Kasumi-1 (cell line): Measurements from ENCODE around the gene ITPRIPL1.

Experiments
- DNase-seq, 2 experiments: peaks; one replicate each; lab custom pipeline; 2025; lab: John Stamatoyannopoulos, UW

The ITPRIPL1 gene

GRCh38 chr2:96320728-96321622 is 4.1 kb upstream of the ITPRIPL1 start:
- DNase-seq, result peak; percentile 23 to 69

DNA sequence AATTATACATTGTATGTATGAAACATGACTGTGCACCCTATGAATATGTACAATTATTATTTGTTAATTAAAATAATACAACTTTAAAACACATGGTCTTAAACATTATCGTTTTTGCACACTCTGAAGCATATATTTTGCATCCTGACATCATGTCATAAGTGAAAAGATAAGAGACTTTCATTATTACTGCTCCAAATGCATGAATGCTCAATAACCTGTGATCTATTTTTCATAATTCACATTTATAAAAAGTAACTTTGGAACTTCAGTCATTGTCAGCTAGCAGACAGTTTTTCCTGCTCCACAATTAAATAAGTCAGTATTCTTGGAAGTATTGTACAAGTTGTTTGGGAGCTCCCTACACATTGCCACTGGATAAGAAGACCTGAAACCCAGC is 1.3 kb upstream of the ITPRIPL1 start:
- no peak for DNase-seq

DNA sequence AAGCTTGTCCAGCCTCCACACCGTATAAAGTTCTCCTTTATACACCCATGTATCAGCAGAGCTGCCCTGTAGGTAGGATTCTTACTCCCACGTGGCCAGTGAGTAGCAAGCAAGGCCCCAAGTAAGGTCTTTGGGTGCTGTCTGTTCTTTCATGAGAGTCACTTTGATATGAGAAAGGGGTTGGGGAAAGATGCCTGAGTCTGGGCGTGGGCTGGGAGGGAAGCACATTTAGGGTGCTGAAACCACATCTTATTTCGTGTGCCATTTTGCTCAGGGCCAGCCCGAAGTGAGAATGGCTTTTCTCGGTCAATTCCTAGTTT is 436 bp upstream of the ITPRIPL1 start:
- DNase-seq, result peak in 1 of 2 experiments; percentile 21

DNA sequence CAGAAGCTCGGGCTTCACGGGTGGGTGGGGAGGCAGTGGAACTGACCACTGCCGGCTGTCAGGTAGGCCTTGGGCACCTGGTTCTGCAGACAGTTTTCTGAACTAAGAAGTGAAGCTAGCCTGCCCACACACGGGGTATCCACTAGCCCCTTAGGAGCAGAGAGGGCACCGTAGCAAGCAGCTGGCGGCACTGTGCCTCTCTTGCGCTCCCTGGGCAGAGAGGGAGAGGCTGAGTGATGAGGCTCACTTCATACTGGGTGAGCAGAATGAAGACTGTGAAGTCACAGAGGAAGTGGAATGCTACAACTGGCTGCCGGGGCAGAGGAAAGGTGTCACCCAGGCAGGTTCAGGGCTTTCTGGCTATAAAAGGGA is 753 bp downstream of the ITPRIPL1 start:
- peak; percentile 22 to 30 for DNase-seq

DNA sequence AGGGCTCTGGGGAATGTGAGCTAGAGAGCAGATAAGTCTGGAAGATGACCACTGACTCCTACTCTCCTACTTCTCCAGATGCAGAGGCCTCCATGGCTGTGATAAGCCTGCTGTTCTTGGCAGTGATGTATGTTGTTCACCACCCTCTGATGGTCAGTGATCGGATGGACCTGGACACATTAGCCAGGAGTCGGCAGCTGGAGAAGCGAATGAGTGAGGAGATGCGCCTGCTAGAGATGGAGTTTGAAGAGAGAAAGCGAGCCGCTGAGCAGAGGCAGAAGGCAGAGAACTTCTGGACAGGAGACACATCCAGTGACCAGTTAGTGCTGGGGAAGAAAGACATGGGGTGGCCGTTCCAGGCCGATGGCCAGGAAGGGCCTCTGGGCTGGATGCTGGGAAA is 1.4 kb downstream of the ITPRIPL1 start:
- DNase-seq, result no peak

DNA sequence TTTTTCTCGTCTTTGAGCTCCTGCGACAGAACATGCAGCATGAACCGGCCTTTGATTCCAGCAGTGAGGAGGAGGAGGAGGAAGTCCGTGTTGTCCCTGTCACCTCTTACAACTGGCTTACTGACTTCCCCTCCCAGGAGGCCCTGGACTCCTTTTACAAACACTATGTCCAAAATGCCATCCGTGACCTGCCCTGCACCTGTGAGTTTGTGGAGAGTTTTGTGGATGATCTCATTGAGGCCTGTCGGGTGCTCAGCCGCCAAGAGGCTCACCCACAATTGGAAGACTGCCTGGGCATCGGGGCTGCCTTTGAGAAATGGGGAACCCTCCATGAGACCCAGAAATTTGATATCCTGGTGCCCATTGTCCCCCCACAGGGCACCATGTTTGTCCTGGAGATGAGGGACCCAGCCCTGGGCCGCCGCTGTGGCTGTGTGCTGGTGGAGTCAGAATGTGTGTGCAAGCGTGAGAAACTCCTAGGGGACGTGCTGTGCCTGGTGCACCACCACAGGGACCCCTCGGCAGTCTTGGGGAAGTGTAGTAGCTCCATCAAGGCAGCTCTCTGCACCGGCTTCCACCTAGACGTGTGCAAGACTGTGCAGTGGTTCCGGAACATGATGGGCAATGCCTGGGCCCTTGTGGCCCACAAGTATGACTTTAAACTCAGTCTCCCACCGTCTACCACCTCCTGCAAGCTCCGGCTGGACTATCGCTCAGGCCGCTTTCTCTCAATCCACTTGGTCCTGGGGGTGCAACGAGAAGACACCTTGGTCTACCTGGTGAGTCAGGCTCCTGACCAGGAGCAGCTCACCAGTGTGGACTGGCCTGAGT is 2.1 kb downstream of the ITPRIPL1 start:
- no peak for DNase-seq

DNA sequence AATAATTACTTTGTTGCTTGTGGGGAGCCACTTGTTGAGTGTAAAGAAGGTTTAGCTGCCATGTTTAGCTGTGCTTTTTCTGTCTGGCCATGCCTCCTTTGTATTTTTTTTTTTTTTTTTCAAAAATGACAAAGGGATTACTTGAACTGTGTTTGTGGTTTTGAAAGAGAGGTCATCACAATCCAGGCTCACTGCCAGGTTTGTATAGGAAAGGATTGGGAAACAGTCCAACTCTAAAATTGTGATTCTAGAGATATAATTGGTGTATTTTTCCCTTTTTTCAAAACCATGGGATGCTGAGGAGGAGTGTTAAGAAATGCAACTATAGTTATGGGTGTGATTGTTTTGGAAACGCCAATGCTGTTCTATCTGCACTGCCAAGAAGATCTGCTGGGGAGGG is 4.3 kb downstream of the ITPRIPL1 start:
- DNase-seq, result no peak

DNA sequence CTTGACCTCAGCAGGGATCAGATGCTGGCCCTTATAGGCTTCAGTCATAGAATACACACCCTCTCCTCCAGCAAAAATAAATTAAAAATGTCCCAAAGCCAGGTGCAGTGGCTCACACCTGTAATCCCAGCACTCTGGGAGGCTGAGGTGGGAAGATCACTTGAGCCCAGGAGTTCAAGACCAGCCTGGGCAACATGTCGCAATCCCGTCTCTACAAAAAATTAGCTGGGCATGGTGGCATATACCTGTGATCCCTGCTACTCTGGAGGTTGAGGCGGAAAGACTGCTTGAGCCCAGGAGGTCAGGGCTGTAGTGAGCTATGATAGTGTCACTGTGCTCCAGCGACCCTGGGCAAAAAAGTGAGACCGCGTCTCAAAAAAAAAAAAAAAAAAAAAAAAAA is 4.8 kb downstream of the ITPRIPL1 start:
- no peak for DNase-seq

GRCh38 chr2:96330407-96330806 is 5.3 kb downstream of the ITPRIPL1 start:
- no peak for DNase-seq

GRCh38 chr2:96333708-96334107 is 8.6 kb downstream of the ITPRIPL1 start:
- no peak for DNase-seq

- DNase-seq, result peak; percentile 18 to 38
These were observed 11.1 kb downstream of the ITPRIPL1 start for GRCh38 chr2:96336104-96336775.

DNA sequence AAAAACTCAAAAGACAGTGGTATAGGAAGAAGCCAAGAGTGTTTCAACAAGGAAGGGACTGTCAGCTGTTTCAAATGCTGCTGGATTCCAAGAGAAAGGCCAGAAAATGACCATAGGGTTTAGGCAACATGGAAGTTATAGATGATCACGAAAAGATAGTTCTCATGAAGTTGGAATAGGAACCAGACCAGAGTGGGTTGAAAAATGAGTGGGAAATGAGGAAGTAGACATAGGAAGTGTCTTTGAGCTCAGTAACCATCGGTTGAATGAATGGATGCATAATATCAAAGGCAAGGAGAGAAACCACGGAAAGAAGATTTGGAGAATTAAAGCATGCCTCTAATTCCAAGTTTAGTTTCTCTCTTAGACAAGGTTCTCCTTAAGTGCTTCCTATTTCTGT is 11.8 kb downstream of the ITPRIPL1 start:
- DNase-seq, result peak; percentile 71 to 75

GRCh38 chr2:96340493-96341414 is 15.6 kb downstream of the ITPRIPL1 start:
- DNase-seq, result no peak

DNA sequence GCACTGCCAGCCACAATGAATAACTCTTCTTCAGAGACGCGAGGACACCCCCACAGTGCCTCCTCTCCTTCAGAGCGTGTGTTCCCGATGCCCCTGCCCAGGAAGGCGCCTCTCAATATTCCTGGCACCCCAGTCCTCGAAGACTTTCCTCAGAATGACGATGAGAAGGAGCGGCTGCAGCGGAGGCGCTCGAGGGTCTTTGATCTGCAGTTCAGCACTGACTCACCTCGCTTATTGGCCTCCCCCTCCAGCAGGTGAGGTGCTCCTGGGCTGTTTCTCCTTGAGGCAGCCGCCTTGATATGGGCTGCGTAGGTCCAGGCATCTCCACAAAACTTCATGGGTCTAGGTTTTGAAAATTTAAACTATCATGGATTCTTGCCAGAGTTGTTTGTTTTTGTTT is 16.5 kb downstream of the ITPRIPL1 start:
- no peak for DNase-seq

GRCh38 chr2:96342085-96342484 is 17.0 kb downstream of the ITPRIPL1 start:
- no peak for DNase-seq

DNA sequence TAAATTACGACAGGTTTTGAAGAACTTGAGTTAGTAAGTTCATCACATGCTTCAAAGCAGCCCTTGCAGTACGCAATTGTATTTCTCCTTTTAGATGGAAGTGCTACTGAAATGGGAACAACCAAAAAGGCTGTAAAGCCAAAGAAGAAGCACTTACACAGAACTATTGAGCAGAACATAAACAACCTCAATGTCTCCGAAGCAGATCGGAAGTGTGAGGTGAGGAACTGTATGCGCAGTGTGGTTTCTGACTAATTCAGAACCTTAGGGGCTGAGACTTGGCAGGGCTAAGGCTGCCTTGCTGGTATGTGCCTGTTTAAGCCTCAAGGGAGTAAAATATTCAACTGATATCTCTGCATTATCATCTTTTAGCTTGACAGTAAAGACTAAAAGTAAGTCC is 18.9 kb downstream of the ITPRIPL1 start:
- peak; percentile 69 to 71 for DNase-seq

- peak; percentile 47 to 48 for DNase-seq
These were observed 20.3 kb downstream of the ITPRIPL1 start for GRCh38 chr2:96345438-96345837.

DNA sequence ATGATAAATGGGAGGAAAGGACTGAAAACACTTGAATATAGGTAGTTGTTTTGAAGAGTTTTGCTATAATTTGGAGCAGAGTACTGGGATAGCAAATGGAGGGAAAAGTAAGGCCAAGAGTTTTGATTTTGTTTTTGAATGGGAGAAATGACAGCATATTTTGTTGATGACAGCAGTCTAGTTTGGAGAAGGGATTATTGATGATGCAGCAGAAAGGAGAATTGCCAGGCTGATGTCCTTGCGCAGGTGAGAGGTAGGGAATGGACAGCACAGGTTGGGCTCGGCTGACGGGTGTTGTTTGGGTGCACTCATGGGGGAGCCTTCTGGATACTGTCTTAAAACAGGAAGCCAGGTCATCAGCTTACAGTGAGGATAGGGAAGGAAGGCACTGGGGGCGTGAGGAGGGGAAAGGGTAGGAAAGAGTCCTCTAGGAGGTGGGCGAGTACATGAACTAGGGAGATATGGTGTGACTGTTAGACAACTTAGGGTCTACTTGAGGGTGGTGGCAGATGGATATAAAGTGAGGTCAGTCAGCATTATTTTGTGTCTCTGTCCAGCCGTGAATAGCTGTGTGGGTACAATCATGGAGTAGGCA is 20.8 kb downstream of the ITPRIPL1 start:
- no peak for DNase-seq

- no peak for DNase-seq
These were observed 22.3 kb downstream of the ITPRIPL1 start for GRCh38 chr2:96347395-96347794.

DNA sequence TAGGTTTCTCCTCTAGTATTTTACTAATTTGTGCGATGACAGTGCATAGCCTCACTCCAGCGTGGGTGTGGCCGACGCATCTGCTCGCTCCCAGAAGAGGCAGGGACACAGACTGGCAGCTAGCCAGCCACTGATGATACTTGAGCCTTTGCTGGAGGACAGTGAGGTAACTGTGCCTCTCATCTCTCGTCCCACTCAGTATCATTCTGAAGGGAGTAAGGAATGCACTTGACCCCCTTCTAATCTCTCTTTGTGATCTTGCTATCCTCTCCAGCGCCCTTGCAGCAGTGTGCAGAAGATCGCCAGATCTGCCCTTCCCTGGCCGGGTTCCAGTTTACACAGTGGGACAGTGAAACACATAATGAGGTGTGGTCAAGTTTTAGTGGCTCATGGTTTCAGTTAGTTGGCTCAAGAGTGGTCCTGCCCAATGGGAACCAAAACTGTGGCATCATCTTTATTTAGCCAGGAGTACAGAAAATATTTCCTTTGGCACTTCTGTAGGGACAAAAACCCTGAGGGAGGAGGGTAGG is 28.0 kb downstream of the ITPRIPL1 start:
- DNase-seq, result no peak

DNA sequence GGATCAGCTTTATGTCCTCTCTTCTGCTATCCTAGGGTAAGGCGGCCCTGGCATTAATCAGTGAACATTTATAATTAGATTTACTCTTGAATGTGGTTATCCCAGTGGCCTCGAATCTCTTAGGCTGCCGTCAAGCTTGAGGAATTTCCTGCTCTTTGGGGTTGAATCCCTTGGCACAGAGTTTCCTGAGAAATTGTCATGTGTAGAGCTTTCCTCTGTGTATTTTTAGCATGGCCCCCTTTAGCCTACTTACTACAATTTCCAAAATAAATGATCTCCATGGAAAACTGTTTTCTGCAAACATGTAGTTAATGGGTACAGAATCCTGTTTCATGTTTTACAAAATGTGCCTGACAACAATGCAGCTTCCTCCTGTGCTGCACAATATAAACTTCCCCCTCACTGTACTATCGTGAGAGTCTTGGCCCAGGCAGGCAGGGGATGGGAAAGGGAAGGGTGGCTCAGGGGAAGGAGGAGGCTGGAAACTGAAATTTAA is 28.5 kb downstream of the ITPRIPL1 start:
- DNase-seq, result no peak
